GM21515 (cell line): ENCODE data around the gene PCCB.
"Not testable (repeated sequence)": the region's sequence is repeated elsewhere in the genome, so short reads cannot be mapped to it uniquely, and the experiment has no call there.

ENCODE experiments used
- ATAC-seq: cut with Tn5 transposase; IDR thresholded peaks from one replicate; pipeline ENCODE4 v1.9.1; 2021; ENCODE audit not compliant: unreplicated experiment

The PCCB gene

GRCh38 chr3:136250059-136250902, at the start of gene PCCB:
PCCB (plus strand) TSS chr3:136250340; CDS start chr3:136250376, 36 bp downstream.
- peak; percentile 98 for ATAC-seq

GRCh38 chr3:136207489-136208115, 42.5 kb upstream of the PCCB start:
- ATAC-seq = no peak

- ATAC-seq = no peak
These were observed 40.2 kb upstream of the PCCB start for GRCh38 chr3:136209921-136210320.

- ATAC-seq = no peak
These were observed 38.6 kb upstream of the PCCB start for GRCh38 chr3:136211547-136211946.

- not testable (repeated sequence) for ATAC-seq
These were observed 27.4 kb upstream of the PCCB start for GRCh38 chr3:136222746-136223145.

GRCh38 chr3:136232413-136232812, 17.7 kb upstream of the PCCB start:
- ATAC-seq = no peak

- no peak for ATAC-seq
These were observed 14.6 kb upstream of the PCCB start for GRCh38 chr3:136235545-136235944.

GRCh38 chr3:136236109-136236508, 14.0 kb upstream of the PCCB start:
- no peak for ATAC-seq

GRCh38 chr3:136237103-136237502, 13.0 kb upstream of the PCCB start:
- no peak for ATAC-seq

GRCh38 chr3:136237961-136238649, 12.0 kb upstream of the PCCB start:
- no peak for ATAC-seq

- no peak for ATAC-seq
These were observed 11.0 kb upstream of the PCCB start for GRCh38 chr3:136239094-136239493.

GRCh38 chr3:136245691-136246090, 4.4 kb upstream of the PCCB start:
- no peak for ATAC-seq

GRCh38 chr3:136247436-136247835, 2.7 kb upstream of the PCCB start:
- no peak for ATAC-seq

- no peak for ATAC-seq
These were observed 2.1 kb upstream of the PCCB start for GRCh38 chr3:136247855-136248590.

- ATAC-seq = no peak
These were observed 1.0 kb upstream of the PCCB start for GRCh38 chr3:136249091-136249490.

GRCh38 chr3:136249593-136249992, 547 bp upstream of the PCCB start:
- ATAC-seq = no peak

- ATAC-seq = no peak
These were observed 842 bp downstream of the PCCB start for GRCh38 chr3:136250903-136251460.

- no peak for ATAC-seq
These were observed 1.4 kb downstream of the PCCB start for GRCh38 chr3:136251511-136251910.

- no peak for ATAC-seq
These were observed 5.7 kb downstream of the PCCB start for GRCh38 chr3:136255672-136256406.

- no peak for ATAC-seq
These were observed 8.1 kb downstream of the PCCB start for GRCh38 chr3:136258199-136258598.
